Activated CD4-positive, CD25-positive, alpha-beta regulatory T cell (primary cell): ENCODE data around the gene SND1.

Experiments
- DNase-seq, 4 experiments: peaks; one replicate each; lab custom pipeline; 2025; lab: John Stamatoyannopoulos, UW

Gene SND1

DNA sequence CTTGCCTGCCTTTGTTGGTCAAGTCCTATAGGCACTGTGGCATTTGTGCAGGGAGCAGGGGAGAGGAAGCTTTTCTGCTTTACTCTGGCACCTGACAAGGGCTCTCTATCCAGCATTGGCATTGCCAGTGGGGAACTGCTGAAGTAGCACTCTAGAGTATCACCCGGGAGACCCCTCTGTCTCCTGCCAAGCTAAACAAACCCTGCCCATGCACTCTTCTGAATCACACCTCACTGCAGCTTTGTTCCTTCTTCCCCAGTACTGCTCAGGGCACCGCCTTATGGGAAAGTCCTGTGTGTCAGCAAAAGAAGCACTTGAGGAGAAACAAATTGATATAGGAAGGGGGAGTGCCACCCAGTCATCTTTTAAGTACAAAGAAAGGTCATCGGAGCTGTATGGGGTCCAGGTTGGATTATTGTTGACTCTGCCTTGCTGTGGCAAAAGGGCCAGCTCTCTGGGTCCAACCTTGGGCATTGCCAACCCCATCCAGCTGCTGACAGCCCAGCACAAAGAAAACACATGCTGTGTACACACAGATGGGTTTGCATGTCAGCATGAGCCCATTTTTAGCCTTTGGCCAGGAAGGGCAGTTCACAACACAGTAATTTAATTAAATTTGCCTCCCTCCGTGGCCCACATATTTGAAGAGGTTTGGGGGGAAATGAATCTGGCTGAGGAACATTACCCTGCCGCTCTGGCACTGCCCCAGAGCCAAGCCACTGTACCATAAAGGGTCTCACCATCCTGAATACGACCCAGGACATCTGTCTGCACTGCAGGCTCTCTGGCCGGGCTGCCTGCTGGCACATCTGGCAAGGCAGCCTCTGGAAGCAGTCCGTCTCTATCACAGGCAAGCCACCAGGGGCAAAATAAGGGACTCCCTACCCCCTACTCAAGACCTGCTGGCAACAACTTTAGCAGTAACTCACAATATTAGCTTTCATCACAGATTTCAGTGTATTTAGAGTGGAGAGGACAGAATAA, 366.2 kb downstream of the SND1 start:
- DNase-seq, result no peak

DNA sequence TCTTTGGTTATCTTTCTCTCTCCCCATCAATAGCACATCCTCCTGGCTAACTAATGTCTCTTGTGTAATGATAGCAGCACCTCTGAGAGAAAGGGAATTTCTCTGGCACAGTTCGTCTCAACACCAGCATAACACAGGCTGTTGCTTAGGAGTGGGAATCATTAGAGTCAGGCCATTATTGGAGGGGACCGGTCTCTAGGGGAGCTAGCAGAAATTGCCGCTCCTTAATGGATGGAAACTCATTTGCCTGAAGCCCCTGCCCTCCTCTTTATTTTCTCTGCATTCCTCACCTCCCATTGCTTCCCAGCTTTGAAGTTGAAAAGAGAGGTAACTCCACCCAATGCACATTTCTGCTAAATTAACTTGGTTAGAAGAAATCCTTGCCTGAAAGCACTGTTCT, 367.3 kb downstream of the SND1 start:
- no peak for DNase-seq

DNA sequence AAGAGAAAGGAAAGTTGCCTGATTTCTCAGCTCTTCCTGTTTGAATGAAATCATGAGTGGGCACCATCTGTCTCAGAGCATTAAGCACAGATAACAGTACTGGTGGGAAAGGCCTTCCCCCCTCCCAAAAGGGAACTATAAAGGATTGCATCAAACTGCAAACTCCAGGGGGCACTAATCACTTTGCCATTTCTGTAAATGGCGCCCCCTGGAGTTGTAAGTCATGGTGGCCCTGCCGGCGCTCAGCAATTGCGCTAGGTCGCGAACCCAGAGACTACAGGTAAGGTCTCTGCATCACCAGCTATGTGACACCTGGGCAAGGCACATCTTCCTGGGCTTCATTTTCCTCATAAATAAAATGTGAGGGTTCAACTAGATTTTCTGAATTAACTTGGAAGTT, 368.2 kb downstream of the SND1 start:
- DNase-seq, result peak in 1 of 4 experiments; percentile 8

DNA sequence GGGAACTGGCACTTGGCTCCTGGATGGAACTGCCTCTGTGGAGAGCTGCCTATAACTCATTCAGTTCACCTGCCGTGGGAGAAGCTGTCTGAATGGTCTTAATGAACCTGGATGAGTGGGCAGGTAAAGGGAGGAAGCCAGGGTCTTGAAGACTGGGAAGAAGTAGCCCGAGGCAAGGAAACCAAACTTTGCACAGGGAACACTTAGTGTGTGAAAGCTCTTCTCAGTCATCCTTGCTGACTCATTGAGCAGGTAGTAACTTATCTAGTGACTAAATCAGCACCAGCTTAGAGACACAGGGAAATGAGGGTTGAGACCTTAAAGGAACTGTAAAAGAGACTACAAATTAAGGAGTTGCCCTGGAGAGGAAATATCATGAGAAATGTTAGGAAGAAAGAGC, 369.4 kb downstream of the SND1 start:
- DNase-seq, result no peak

DNA sequence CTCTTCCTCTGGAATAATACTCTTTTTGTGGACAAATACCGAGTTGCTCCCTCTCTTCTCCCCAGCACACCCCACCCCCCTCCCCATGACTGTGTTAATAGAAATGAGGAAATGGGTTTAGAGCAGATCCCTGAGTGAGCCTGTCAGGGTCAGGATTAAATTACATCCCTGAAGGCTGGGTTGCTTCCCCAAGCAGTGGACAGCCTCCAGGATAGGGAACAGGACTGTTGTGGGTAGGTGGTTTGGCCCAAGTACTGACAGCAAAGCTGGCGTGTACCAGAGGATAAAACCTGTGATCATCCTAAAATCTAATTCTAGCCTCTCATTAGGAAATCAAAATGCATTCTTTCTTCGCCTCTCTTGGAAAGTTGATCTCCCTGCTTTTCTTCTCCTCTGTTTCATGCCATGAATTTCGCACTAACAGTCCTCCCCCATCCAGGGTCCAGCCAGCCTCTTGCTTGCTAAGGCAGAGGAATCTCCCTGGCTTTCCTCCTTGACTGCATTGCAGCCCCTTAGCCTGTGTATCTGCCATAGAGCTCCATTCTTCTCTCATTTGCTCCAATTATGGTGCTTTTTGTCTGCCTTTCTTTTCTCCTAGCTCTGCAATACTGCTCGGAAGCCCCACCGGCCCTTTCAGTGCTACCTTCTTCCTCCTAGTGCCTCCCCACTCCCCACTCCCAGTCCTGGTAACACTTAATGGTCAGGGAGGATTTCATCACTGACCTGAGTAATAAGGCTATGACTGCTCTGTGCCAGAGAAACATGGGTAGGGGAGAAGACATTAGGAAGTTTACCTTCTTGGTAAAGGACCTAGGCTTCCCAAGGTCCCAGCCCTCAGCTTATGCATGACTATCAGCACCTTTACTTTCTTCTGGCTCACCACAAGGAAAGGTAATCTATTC, 370.9 kb downstream of the SND1 start:
- DNase-seq, result no peak

DNA sequence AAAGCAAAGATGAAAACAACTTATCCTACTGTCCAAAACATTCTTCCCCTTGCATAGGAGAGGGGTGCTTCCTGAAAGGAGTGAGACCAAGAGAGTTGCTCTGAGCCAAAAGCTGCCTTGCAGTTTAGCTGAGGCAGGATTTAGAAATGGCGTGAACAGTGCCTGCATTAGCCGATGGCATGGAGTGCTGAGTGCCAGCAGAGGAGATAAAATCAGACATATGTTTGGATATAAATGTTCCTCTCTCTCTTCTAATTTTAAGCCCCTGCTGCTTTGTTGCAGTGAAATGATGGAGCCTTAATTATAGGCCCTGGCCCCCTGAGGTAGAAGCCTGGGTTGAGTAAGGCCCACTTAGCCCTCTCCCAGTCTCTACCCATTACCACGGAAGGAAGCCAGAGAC, 372.2 kb downstream of the SND1 start:
- no peak for DNase-seq

DNA sequence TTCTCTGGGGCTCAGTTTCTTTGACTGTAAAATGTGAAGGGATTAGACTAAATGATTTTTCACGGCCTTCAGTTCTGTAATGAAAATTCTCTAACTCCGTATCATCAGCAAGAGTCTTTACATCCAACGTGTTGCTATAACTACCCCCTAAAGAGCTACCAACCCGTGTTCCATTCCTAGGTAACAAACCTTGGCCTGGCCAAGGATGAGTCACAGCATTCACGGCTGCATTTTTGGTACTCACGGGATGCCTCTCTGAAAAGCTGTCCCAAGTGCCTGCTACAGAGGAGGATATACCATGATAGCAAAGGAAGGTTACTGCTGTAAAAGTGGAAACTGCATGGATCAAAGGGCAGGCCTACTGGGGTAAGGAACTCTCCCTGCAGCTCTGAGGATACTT, 373.4 kb downstream of the SND1 start:
- no peak for DNase-seq

DNA sequence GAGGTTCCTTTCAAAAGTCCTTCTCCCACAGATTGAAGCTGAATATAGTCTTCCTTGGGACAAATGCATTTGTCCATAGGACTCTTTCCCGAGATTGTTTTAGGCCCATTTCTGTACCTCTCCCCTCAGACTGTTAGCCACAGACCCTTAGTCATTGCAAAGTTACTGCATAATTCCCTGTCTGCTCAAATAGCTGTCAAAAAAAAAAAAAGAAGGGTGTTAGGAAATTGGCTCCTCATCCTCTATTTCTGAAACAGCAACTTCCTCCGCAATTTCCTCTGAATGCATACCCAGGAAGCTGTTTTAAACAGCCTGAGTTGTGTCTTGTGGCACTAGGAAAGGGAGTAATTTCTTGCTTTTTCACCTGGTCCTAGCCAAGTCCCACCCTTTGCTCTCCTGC, 373.8 kb downstream of the SND1 start:
- no peak for DNase-seq

DNA sequence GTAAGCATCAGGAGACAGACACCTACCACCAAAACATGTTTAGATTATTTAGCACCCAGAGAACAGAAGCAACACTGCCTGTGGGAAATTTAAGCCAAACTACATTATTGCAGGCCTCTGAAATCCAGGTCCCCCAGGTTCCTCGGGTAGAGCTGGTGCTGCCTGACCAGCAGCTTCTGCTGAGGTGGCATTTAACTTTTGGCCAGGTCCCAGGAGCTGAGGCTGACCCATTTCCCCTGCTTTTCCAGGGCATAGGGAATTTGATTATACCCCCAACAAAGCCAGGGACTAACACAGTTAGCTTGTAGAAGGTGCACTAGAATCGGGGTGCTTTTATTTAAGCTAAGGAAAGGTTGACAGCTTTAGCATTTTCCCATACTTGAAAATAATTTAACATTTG, 374.6 kb downstream of the SND1 start:
- DNase-seq, result no peak

DNA sequence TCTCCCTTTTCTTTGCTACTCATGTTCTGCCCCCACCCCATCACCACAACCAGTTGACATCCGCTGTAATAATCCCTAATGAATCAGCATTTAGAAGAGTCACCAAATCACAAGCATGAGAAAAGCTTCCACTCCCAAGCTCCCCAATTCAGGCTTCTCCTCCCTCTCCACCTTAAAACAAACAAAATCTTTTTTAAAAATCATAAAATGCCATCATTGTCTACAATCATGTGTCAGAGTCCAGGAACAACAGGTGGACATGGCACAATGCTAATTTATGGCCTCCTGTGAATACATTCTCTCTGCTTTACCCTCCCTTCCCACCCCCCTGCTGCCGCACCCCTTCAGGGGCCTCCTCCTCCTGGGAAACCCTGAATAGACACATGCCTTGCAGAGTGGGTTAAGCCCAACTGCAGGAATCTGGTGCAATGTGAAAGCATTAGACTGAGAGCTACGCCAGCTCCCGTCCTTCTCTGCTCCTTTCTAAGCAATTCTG, 375.5 kb downstream of the SND1 start:
- no peak for DNase-seq

DNA sequence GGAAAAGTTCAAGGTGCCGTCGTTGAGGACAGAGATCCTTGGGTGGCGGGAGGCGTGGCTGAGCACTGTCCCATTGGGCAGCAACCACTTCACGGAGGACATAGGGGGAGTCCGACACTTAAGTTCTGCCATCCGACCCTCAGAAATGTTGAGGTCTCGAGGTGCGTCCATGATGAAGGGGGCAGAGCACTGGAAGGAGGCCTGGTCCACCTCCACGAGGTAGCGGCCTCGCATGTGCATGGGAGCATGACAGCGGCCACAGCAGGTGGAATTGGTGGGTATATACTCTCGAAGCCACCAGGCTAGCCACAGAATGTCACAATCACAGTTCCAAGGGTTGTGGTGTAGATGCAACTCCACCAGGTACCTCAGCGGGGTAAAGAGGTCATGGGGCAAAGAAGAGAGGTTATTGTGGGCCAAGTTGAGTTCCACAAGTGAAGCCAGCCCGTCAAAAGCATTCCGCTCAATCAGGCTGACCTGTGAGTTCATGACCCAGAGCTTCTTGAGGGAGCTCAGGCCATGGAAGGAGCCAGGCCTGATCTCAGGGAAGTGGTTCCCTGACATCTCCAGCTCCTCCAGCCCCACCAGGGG, 377.5 kb downstream of the SND1 start:
- no peak for DNase-seq

DNA sequence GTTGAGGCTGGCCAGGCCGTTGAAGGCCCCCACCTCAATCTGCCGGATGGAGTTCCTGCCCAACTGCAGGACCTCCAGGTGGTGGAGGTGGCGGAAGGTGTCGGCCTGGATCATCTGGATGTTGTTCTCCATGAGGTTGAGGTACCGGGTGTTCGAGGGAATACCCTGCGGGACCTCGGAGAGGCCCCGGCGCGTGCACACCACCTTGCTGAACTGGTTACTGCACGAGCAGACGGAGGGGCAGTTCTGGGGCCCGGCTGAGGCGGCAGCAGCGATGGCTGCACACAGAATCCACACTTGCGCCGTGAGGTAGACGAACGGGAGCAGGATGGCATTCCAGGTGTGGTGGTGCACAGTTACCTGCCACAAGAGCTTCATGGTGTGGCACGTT, 378.3 kb downstream of the SND1 start:
- no peak for DNase-seq

DNA sequence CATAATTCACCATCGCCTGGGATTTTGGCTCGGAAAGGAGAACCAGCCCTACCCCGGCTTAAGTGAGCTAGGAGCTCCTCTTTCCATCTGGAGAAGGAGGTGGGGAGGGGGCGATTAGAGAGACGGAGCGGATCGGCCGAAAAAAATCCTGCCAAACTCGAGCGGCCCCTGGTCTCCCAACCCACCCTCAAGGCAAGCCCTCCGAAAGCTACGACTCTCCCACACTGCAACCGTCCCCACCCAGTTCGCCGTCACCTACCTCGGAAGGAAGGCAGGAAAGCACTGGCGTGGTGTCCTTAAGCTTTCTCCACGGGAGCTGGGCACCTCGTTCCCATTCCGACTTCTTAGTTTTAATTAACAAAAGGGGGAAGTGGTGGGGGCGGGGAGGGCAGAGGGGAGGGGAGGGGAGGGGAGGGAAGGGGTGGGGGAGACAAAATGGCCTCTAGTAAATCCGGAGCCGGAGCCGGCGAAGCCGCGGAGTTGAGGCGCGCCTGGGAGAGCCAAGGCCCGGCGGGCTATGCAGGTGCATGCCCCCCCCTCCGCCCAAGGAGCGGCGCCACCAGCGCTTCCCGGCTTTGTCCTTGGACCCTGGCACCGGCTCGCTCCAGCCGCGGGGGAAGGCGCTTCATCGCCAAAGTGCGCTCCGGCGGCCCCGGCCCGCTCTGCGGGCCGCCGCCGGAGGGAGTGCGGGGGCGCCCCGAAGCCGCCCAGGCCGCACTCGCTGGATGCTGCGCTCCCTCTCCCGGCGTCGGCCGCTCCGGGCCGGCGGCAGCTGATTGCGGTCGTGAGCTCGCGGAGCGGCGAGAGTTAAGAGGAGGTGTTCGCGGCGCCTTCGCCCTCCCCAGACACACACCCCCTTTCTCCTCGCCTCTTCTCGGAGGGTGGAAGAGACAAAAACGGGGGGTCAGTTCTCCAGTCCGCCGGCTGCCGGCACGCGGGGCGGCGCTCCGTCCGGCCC, 378.9 kb downstream of the SND1 start, which contains the start of gene LRRC4:
Gene LRRC4, minus strand, starts transcription at position 784 of the 958 bp plus-strand sequence. CDS start 797 bp downstream, outside the sequence.
- DNase-seq, result no peak

DNA sequence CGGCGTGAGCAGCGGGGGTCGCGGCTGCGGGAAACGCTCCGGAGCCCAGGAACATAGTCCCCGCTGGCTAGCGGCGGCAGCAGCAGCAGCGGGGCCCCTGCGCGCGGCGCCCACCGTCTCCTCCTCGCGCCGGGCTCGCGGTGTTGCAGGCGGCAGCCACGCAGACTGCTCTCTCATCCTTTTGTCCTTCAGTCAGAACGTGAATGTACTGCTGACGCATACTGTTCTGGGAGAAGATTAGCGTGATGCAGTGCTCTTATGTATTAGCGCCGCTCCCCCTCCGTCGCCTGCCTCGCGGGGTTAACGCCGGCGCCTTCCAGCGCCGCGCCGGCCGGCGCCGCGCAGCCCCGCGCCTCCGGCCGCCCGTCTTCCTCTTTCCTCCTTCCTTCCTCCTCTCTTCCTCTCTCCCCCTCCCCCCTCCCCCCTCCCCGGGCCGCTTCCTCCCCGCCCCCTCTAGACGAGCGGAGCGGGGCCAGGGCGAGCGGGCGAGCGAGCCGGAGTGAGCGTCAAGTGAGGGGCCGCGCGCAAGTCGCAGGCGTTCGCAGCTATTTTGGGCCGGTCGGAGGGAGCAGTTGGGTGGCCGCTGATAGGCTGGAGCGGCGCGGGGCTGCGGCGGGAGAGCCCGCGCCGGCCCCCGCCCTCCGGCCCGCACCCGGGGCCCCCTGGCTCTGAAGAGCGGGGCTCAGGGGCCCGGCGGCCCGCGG, 380.1 kb downstream of the SND1 start:
- DNase-seq, result peak in 3 of 4 experiments; percentile 13 to 27 (median 24)

DNA sequence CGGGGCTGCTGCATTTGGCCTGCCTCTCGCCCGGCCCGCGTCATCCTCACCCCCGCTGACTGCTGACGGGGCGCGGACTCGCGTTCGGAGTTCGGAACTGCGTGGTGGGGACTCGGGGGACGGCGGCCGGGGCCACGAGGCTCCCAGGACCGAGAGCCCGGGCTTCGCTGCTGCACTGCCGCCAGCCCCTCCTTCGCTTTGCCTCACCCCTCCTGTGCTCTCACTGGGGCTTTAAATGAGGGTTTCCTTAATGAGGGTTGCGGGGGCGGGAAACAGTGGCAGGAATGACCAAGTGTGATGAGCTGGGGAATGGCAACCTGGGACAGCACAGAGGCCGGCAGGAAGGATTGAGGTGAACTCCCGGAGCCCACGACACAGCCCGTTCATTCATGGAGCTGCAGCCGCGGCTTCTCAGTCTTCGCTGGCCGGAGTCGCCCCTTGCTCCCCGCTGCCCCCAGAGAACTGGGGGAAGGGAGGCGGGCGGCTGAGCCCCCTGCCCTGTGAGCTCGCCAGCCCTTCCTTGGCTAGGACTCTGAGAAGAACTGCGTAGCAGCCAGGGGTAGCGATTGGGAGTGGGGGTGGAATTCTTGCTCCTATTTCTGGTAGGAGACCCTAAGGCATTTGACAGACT, 380.7 kb downstream of the SND1 start:
- DNase-seq, result no peak

DNA sequence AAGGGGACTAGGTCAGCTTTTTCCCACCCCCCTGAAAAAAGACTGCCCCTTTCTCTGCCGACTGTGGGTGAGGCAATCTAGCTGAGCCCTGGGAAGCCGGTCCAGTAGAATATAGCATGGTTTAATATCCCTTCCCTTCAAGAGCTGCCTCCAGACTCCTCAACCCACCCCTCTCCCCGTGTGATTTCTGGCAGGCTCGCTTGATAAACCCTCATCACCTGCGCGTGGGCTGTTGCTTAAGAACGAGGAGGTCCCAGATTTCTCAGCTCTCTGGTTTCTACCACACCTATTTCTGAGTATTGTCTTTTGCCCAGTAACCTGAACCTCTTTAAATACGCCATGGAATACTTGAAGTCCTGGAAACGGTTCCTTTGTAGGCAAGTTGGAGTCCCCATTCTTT, 381.3 kb downstream of the SND1 start:
- no peak for DNase-seq

DNA sequence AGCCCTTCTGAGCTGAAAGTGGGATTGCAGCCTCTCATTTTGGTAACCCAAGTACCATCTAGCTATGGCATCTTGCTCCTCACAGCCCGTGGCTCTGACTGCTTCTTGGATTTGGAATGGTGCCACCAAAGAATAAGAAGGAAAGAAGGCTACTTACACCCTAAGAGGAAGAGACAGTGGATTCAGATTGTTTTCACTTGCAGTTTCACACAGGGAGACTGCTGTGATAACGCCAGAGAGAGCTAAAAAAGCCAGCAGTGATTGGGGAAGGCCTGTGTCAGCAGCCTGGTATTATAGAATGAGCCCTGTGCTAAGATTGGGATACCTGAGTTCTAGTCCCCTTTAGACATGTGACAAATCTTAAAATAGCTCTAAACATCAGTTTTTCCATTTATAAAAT, 382.8 kb downstream of the SND1 start:
- no peak for DNase-seq

DNA sequence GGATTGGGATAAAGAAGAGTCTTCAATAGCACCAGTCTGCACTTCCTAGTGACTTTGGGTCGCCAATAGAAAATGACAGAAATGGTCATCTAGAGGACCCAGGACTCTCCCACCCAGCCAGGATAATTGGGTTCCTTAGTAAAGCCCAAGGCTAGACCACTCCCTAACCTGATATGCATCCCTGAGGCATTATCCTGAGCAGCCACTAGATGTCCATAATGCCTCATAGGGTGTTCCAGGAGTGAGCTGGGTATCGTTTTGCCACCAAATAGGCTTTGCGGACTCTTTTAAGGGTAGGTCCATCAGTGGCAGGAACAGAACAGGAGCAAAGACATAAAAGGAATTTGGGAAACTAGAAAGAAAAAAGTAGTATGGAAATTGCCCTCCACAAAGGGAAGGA, 383.7 kb downstream of the SND1 start:
- DNase-seq, result no peak

DNA sequence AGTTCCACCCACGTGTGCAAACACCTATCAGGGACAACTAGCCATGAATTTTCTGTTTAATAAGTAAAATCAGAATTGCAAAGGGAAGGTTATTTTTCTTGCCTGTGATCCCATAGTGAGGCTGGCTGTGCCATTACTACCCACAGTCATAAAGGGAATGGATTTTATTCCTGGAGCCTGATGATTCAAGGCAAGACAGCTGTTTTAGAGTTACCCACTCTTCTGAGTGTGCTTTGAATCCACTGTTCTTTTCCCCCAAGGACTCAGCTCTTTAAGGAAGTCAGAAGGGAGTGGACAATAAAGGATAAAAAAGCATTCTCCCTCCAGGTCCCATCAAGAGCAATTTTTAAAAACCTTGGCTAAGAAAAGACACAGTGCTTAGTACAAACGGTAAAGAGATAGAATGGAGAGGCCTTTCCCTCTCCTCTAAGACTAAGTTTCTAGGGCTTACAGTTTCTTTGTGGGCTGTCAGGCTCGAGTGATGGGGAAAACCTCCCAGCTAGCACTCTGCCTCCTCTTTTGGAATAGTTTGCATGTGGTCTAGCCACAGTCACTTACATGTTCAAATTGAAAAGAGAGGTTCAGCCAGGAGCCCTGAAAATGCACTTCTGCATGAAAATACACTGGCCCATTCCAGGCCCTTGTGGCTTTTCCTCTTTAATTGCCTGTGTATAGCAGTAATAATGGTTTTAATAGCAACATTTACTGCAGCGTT, 384.4 kb downstream of the SND1 start:
- no peak for DNase-seq
